ENCODE measurements around the gene NKG7. TPM values are rescaled to one million over a fixed set of nuclear protein-coding genes. Genes with fewer than 3 reads are reported as not detected.
"Not testable (repeated sequence)": the region's sequence is repeated elsewhere in the genome, so short reads cannot be mapped to it uniquely, and the experiment has no call there.

Gene NKG7
- total RNA-seq (ENCODE audit: unreplicated experiment) = not detected
- long read RNA-seq = 0 reads

- H3K27me3 Mint-ChIP-seq (ENCODE audit: unreplicated experiment) = peaks cover 7% of the 10 kb centered on the region
- no peaks in the 10 kb centered on the region for H3K9me3 Mint-ChIP-seq (ENCODE audit: unreplicated experiment)
- no peak within 1 kb of the TSS for H3K4me3 Mint-ChIP-seq (ENCODE audit: unreplicated experiment)
- peaks cover 9% of the 10 kb centered on the region for H3K4me1 Mint-ChIP-seq (ENCODE audit: unreplicated experiment)
- H3K36me3 Mint-ChIP-seq (ENCODE audit: low read depth, unreplicated experiment) = peaks cover 6% of the 10 kb centered on the region
- TF ChIP-seq, protein P1, sequence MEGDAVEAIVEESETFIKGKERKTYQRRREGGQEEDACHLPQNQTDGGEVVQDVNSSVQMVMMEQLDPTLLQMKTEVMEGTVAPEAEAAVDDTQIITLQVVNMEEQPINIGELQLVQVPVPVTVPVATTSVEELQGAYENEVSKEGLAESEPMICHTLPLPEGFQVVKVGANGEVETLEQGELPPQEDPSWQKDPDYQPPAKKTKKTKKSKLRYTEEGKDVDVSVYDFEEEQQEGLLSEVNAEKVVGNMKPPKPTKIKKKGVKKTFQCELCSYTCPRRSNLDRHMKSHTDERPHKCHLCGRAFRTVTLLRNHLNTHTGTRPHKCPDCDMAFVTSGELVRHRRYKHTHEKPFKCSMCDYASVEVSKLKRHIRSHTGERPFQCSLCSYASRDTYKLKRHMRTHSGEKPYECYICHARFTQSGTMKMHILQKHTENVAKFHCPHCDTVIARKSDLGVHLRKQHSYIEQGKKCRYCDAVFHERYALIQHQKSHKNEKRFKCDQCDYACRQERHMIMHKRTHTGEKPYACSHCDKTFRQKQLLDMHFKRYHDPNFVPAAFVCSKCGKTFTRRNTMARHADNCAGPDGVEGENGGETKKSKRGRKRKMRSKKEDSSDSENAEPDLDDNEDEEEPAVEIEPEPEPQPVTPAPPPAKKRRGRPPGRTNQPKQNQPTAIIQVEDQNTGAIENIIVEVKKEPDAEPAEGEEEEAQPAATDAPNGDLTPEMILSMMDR (IDR thresholded peaks at IDR 0.05; ENCODE audit: unreplicated experiment) = no peak
- no peak for DNase-seq (ENCODE audit: low spot score)
- H3K27ac Mint-ChIP-seq (ENCODE audit: unreplicated experiment) = no peak within 1 kb of the TSS
These were observed at the start of gene NKG7 for GRCh38 chr19:51372649-51373504. NKG7 (minus strand) TSS chr19:51372654; CDS start chr19:51372535, 119 bp downstream.

GRCh38 chr19:51422053-51422448 lies 49.6 kb upstream of the NKG7 start:
- Mint-ChIP-seq H3K4me3 (ENCODE audit: unreplicated experiment) (no peak overlapping the region), H3K9me3 (ENCODE audit: unreplicated experiment) (no peaks in the 10 kb centered on the region), H3K36me3 (ENCODE audit: low read depth, unreplicated experiment) (peaks cover 4% of the 10 kb centered on the region)

GRCh38 chr19:51421229-51422052 lies 49.0 kb upstream of the NKG7 start:
- Mint-ChIP-seq H3K9me3 (ENCODE audit: unreplicated experiment) (no peaks in the 10 kb centered on the region), H3K27me3 (ENCODE audit: unreplicated experiment) (peaks cover 9% of the 10 kb centered on the region), H3K4me1 (ENCODE audit: unreplicated experiment) (no peaks in the 10 kb centered on the region), H3K36me3 (ENCODE audit: low read depth, unreplicated experiment) (peaks cover 4% of the 10 kb centered on the region), H3K27ac (ENCODE audit: unreplicated experiment) (no peak overlapping the region), H3K4me3 (ENCODE audit: unreplicated experiment) (no peak overlapping the region)
- TF ChIP-seq, protein P1 (IDR thresholded peaks at IDR 0.05; ENCODE audit: unreplicated experiment) = no peak
- no peak for DNase-seq (ENCODE audit: low spot score)

More at GRCh38 chr19:51422053-51422448, 49.6 kb upstream of the NKG7 start:
- Mint-ChIP-seq H3K4me1 (ENCODE audit: unreplicated experiment) (no peaks in the 10 kb centered on the region), H3K27ac (ENCODE audit: unreplicated experiment) (no peak overlapping the region), H3K27me3 (ENCODE audit: unreplicated experiment) (peaks cover 9% of the 10 kb centered on the region)
- TF ChIP-seq, protein P1 (IDR thresholded peaks at IDR 0.05; ENCODE audit: unreplicated experiment) = peak; percentile 99
- DNase-seq (ENCODE audit: low spot score) = peak; percentile 100

DNA sequence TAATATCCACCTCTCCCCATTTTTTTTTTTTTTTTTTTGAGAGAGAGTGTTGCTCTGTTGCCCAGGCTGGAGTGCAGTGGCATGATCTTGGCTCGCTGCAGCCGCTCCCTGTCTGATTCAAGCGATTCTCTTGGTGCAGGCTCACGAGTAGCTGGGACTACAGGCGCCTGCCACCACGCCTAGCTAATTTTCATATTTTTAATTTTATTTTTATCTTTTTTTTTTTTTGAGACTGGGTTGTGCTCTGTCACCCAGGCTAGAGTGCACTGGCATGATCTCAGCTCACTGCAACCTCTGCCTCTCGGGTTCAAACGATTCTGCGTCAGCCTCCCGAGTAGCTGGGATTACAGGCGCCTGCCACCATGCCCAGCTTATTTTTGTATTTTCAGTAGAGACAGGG lies 48.1 kb upstream of the NKG7 start:
- H3K4me1 Mint-ChIP-seq (ENCODE audit: unreplicated experiment); DNase-seq (ENCODE audit: low spot score); H3K36me3 Mint-ChIP-seq (ENCODE audit: low read depth, unreplicated experiment); H3K4me3 Mint-ChIP-seq (ENCODE audit: unreplicated experiment); H3K9me3 Mint-ChIP-seq (ENCODE audit: unreplicated experiment); H3K27me3 Mint-ChIP-seq (ENCODE audit: unreplicated experiment); H3K27ac Mint-ChIP-seq (ENCODE audit: unreplicated experiment): not testable (repeated sequence)

DNA sequence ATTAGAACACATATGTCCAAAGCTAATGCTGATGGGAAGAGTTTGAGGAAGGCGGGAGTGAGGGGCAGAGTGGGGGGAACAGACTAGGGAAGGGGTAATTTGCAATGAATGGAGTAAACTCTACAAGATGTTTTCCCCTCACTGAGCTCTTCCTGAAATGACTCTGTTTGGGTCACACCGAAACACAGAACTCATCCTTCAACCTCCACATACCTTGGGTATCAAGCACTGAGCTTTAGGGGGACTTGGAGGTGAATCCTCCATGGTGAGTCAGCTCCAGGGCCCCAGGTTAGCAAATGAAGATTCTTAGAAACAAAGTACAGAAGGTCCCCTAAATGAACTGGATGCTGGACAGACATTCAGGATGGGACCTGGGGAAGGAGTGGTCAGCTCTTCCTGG lies 46.3 kb upstream of the NKG7 start:
- H3K4me3 Mint-ChIP-seq (ENCODE audit: unreplicated experiment) = no peak overlapping the region
- peaks cover 4% of the 10 kb centered on the region for H3K36me3 Mint-ChIP-seq (ENCODE audit: low read depth, unreplicated experiment)
- no peaks in the 10 kb centered on the region for H3K9me3 Mint-ChIP-seq (ENCODE audit: unreplicated experiment)
- no peaks in the 10 kb centered on the region for H3K4me1 Mint-ChIP-seq (ENCODE audit: unreplicated experiment)
- no peak overlapping the region for H3K27ac Mint-ChIP-seq (ENCODE audit: unreplicated experiment)
- peaks cover 7% of the 10 kb centered on the region for H3K27me3 Mint-ChIP-seq (ENCODE audit: unreplicated experiment)
- no peak for DNase-seq (ENCODE audit: low spot score)
- TF ChIP-seq, protein P1 (IDR thresholded peaks at IDR 0.05; ENCODE audit: unreplicated experiment) = no peak
